NCI-H82 treated with DMSO at 0.1 percent for 48 hours (cell line): ENCODE data around the gene ACTL8.
"Not testable (repeated sequence)": the region's sequence is repeated elsewhere in the genome, so short reads cannot be mapped to it uniquely, and the experiment has no call there.

Experiments used
- DNase-seq: peaks from one replicate; lab custom pipeline; 2025; ENCODE audit not compliant: unreplicated experiment; lab: John Stamatoyannopoulos, UW

Gene ACTL8

GRCh38 chr1:17734609-17735008, 20.5 kb upstream of the ACTL8 start:
- no peak for DNase-seq

- DNase-seq, result no peak
Measured at GRCh38 chr1:17735348-17735747, 19.8 kb upstream of the ACTL8 start.

- no peak for DNase-seq
Measured at GRCh38 chr1:17735793-17736192, 19.3 kb upstream of the ACTL8 start.

- no peak for DNase-seq
Measured at GRCh38 chr1:17736625-17737024, 18.5 kb upstream of the ACTL8 start.

- DNase-seq, result no peak
Measured at GRCh38 chr1:17739050-17739449, 16.1 kb upstream of the ACTL8 start.

GRCh38 chr1:17741052-17741451, 14.1 kb upstream of the ACTL8 start:
- no peak for DNase-seq

GRCh38 chr1:17742583-17742982, 12.6 kb upstream of the ACTL8 start:
- no peak for DNase-seq

- no peak for DNase-seq
Measured at GRCh38 chr1:17743008-17743647, 12.0 kb upstream of the ACTL8 start.

- DNase-seq, result no peak
Measured at GRCh38 chr1:17743925-17744324, 11.2 kb upstream of the ACTL8 start.

GRCh38 chr1:17744666-17745478, 10.3 kb upstream of the ACTL8 start:
- DNase-seq, result no peak

- no peak for DNase-seq
Measured at GRCh38 chr1:17745479-17745955, 9.6 kb upstream of the ACTL8 start.

GRCh38 chr1:17746281-17746680, 8.9 kb upstream of the ACTL8 start:
- not testable (repeated sequence) for DNase-seq

- DNase-seq, result no peak
Measured at GRCh38 chr1:17746920-17747319, 8.2 kb upstream of the ACTL8 start.

GRCh38 chr1:17750333-17750732, 4.8 kb upstream of the ACTL8 start:
- DNase-seq, result no peak

- DNase-seq, result no peak
Measured at GRCh38 chr1:17752356-17752755, 2.8 kb upstream of the ACTL8 start.

GRCh38 chr1:17757426-17757825, 2.3 kb downstream of the ACTL8 start:
- no peak for DNase-seq

- DNase-seq, result no peak
Measured at GRCh38 chr1:17759114-17759513, 4.0 kb downstream of the ACTL8 start.

- no peak for DNase-seq
Measured at GRCh38 chr1:17762313-17762712, 7.2 kb downstream of the ACTL8 start.

- no peak for DNase-seq
Measured at GRCh38 chr1:17763417-17763816, 8.3 kb downstream of the ACTL8 start.

GRCh38 chr1:17763995-17764394, 8.9 kb downstream of the ACTL8 start:
- no peak for DNase-seq

- DNase-seq, result no peak
Measured at GRCh38 chr1:17764591-17764990, 9.5 kb downstream of the ACTL8 start.
